Retina (tissue), 1 donor: ENCODE measurements around the gene SNURF.
"Not testable (repeated sequence)": the region's sequence is repeated elsewhere in the genome, so short reads cannot be mapped to it uniquely, and the experiment has no call there.

Source experiments
- DNase-seq: peaks from one replicate; pipeline ENCODE4 v3.0.0-alpha.2; 2016

SNURF gene

GRCh38 chr15:24971772-24972171 lies 17.0 kb downstream of the SNURF start:
- no peak for DNase-seq

GRCh38 chr15:24972707-24973106 lies 17.9 kb downstream of the SNURF start:
- DNase-seq, result not testable (repeated sequence)

GRCh38 chr15:24976932-24977331 lies 22.1 kb downstream of the SNURF start:
- no peak for DNase-seq

GRCh38 chr15:24977686-24978085 lies 22.9 kb downstream of the SNURF start:
- DNase-seq, result no peak

- no peak for DNase-seq
Observed at GRCh38 chr15:24985224-24985623, 30.4 kb downstream of the SNURF start.

GRCh38 chr15:24986653-24987052 lies 31.9 kb downstream of the SNURF start:
- DNase-seq, result no peak
